CD4-positive, alpha-beta T cell treated with Interleukin-12 subunit alpha and Interleukin-12 subunit beta, for 1 hour (primary cell): ENCODE measurements around the gene TIMM44.
"Not testable (repeated sequence)": the region's sequence is repeated elsewhere in the genome, so short reads cannot be mapped to it uniquely, and the experiment has no call there.

Experiments used
- DNase-seq: peaks from one replicate; pipeline ENCODE4 v3.0.0-alpha.2; 2020

The TIMM44 gene

GRCh38 chr19:7941895-7942596 is 1.4 kb downstream of the TIMM44 start:
- no peak for DNase-seq

GRCh38 chr19:7940841-7941240 is 2.6 kb downstream of the TIMM44 start:
- DNase-seq, result no peak

- DNase-seq, result no peak
Measured at GRCh38 chr19:7934766-7935165, 8.7 kb downstream of the TIMM44 start.

- DNase-seq, result no peak
Measured at GRCh38 chr19:7933828-7934725, 9.4 kb downstream of the TIMM44 start.

GRCh38 chr19:7933411-7933810 is 10.1 kb downstream of the TIMM44 start:
- no peak for DNase-seq

GRCh38 chr19:7932930-7933300 is 10.6 kb downstream of the TIMM44 start:
- no peak for DNase-seq

- DNase-seq, result no peak
Measured at GRCh38 chr19:7932276-7932929, 11.1 kb downstream of the TIMM44 start.

GRCh38 chr19:7931221-7932061 is 12.0 kb downstream of the TIMM44 start:
- DNase-seq, result no peak

- no peak for DNase-seq
Measured at GRCh38 chr19:7930765-7931164, 12.7 kb downstream of the TIMM44 start.

- DNase-seq, result not testable (repeated sequence)
Measured at GRCh38 chr19:7930030-7930429, 13.4 kb downstream of the TIMM44 start.

GRCh38 chr19:7928741-7929701 is 14.4 kb downstream of the TIMM44 start:
- peak; percentile 79 for DNase-seq

GRCh38 chr19:7928334-7928706 is 15.1 kb downstream of the TIMM44 start:
- no peak for DNase-seq

- no peak for DNase-seq
Measured at GRCh38 chr19:7927605-7928333, 15.7 kb downstream of the TIMM44 start.

GRCh38 chr19:7926727-7927604 is 16.5 kb downstream of the TIMM44 start:
- DNase-seq, result no peak

- peak; percentile 84 for DNase-seq
Measured at GRCh38 chr19:7926021-7926726, 17.3 kb downstream of the TIMM44 start, which contains the start of gene CTXN1. TSS of gene CTXN1 (minus strand) at chr19:7926135. CDS start at chr19:7925538, 597 bp downstream.

- peak; percentile 78 for DNase-seq
Measured at GRCh38 chr19:7925171-7925851, 18.2 kb downstream of the TIMM44 start.

GRCh38 chr19:7924651-7925170 is 18.8 kb downstream of the TIMM44 start:
- no peak for DNase-seq

GRCh38 chr19:7924241-7924640 is 19.2 kb downstream of the TIMM44 start:
- DNase-seq, result no peak
